ENCODE results near the gene TF.
"Not testable (repeated sequence)": the region's sequence is repeated elsewhere in the genome, so short reads cannot be mapped to it uniquely, and the experiment has no call there.

Gene TF

DNA sequence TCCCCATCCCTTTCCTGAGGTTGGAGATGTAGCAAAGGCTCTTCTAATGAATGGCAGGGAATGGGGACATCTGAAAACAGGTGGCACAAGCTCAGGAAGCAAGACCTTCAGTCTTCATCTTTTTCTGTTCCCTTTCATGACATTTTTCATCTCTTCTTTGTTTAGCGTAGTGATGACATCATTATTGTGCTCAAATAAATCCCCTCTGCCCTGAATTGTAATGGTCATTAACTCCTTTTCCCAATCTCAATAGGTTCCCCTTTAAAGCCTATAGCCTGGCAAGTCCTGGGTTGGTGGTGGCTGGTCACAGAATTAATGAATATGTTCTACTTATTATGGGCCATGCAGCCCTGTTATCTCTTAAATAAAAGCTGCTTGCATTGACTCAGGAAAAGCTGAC lies 21.4 kb downstream of the TF start:
- no peak for DNase-seq

DNA sequence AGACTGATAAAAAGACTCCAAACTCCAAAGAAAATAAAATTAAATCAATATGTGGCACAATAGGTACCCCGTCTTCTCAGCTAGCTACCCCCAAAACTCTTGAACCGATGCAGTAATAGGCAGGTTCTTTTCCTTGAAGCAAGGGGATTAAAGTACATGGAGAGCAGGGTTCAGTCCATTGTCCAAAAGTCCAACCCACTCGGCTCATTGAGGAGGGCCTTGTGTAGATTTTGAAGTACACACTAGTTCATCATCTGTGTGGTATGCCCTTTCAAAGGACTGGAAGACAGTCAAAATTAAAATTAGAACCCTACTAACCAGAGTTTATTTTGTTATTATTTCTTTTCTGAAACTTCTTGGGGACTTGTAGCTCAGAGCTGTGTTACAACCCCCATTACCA lies 23.3 kb downstream of the TF start:
- no peak for DNase-seq

- DNase-seq, result no peak
These were observed 27.5 kb downstream of the TF start for GRCh38 chr3:133773732-133774131.

DNA sequence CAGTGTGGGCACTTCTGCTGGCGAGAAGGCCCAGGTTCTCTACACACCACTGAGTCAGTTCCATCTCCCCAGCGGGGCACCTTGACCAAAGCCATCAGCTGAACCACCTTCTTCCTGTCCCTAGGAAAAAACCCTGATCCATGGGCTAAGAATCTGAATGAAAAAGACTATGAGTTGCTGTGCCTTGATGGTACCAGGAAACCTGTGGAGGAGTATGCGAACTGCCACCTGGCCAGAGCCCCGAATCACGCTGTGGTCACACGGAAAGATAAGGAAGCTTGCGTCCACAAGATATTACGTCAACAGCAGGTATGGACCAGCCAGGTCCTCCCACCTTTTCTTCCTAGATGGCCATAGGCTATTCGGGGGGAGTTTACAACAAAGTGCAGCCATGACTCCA lies 29.1 kb downstream of the TF start:
- DNase-seq, result no peak

DNA sequence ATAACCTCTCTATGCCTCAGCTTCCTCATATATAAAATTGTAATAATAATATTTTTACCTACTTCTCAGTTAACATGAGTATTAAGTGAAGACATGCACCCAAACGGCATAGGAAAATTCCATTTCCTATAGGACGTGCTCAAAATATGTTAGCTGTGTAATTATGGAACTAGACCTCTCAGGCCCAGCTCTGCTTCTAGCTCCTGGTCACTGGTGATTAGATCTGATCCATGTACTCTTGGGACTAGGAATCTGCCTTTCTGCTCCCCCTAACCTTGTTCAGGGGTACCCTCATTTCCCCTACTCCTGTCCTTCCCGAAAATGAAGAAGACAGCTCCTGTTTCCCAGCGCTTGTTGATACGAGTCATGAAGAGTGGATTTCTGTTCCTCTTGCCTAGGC lies 29.6 kb downstream of the TF start:
- DNase-seq, result no peak

DNA sequence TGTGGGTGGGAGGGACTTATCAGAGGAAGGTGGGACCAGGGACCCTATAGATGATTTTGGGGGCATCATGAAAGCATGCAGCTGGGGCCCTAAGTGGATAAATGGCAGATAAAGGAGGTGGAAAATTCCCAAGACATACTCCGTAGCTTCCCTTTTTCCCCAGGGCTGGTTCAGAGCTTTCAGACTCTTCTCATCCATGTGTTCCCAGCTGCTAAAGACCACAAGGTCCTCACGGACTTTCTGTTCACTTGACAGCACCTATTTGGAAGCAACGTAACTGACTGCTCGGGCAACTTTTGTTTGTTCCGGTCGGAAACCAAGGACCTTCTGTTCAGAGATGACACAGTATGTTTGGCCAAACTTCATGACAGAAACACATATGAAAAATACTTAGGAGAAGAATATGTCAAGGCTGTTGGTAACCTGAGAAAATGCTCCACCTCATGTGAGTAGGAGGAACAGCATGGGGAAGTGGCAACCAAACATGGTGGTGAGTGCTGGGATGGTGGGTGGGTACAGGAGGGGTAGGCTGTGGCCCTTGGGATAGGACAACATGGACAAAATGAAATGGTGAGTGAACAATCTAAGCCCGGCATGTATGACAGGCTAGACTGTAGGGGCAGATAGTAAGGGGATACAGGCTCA lies 30.7 kb downstream of the TF start:
- DNase-seq, result no peak

DNA sequence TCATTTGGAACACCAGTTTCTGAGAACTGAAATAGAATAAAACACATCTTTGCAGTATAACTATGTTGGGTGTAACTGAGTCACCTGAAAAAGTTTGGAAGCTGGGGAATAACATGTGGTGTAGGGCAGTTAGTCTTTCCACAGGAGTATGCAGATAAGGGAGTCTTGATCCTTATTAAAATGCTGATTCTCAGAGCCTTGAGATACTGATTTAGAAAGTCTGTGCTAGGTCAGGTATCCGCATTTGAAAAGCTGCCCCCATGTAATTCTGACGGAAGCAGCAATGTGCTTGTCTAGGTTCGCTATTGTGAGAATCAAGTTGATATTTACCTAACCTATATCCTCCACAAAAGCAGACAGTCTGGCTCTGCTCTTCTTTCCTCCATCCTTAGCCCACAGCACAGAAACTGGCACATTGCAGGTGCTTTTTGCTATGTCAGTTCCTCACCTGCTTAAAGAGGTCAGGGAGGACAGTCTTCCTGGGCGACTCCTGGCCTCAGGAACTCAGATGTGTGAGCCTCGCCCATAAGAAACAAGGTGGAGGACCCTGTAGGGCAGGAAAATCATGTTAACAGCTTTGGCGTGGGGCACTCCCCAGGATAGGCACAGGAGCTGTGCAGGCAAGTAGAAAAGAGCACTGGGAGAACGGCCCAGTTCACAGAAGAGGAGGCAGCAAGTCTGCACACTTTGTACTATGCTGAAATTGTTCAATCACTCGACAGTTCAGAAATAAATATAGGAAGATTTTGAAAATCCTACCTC lies 31.8 kb downstream of the TF start:
- no peak for DNase-seq

- no peak for DNase-seq
These were observed 33.5 kb downstream of the TF start for GRCh38 chr3:133779626-133780203.

DNA sequence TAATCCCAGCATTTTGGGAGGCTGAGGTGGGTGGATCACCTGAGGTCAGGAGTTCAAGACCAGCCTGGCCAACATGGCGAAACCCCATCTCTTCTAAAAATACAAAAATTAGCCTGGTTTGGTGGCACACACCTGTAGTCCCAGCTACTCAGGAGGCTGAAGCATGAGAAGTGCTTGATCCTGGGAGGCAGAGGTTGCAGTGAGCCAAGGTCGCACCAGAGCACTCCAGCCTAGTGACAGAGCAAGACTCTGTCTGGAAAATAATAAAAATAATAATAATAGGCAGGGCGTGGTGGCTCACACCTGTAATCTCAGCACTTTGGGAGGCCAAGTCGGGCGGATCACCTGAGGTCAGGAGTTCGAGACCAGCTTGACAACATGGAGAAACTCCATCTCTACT lies 34.6 kb downstream of the TF start:
- not testable (repeated sequence) for DNase-seq

DNA sequence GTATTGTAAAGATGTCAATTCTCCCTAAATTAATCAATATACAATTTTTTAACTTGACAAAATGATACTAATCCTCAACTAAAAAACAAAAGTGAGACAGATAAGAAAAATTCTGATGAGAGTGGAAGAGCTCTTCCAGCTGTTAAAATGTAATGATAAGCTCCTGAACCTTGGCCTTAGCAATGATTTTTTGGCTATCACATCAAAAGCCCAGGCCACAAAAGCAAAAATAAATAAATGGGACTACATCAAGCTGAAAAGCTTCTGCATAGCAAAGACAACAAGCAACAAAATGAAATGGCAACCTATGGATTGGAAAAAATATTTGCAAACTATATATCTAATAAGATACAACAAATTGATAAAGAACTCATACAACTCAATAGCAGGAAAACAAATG lies 35.4 kb downstream of the TF start:
- no peak for DNase-seq

DNA sequence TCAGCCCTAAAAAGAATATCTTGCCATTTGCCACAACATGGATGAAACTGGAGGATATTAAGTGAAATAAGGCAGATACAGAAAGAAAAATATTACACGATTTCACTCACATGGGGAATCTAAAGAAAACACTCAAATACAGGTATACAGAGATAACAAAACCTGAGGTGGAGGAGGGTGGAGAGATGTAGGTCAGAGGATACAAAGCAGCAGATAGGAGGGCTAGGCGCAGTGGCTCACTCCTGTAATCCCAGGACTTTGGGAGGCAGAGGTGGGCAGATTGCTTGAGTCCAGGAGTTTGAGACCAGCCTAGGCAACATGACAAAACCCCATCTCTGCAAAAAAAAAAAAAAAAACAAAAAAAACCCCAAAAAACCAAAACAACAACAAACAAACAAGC lies 36.3 kb downstream of the TF start:
- no peak for DNase-seq

DNA sequence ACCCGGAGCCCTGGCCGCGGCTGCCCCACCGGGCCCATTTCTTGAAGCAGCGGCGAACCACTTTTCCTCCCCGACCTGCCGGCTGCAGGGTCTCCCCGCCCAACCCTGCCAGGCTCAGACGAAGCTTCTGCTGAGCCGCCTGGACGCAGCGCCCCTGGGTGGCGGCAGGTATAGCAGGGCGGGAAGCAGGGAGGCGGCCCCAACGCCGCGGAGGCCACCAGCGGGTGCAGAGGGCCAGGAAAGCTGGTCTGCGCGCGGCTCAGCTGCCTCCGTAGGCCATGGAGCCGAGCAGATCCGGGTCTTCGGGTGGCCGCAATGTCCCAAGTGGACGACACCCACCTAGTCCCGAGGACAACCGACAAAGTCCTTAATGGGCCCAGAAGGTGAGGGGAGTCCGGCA lies 37.6 kb downstream of the TF start:
- DNase-seq, result no peak

GRCh38 chr3:133788024-133788423 lies 41.8 kb downstream of the TF start:
- DNase-seq, result no peak

DNA sequence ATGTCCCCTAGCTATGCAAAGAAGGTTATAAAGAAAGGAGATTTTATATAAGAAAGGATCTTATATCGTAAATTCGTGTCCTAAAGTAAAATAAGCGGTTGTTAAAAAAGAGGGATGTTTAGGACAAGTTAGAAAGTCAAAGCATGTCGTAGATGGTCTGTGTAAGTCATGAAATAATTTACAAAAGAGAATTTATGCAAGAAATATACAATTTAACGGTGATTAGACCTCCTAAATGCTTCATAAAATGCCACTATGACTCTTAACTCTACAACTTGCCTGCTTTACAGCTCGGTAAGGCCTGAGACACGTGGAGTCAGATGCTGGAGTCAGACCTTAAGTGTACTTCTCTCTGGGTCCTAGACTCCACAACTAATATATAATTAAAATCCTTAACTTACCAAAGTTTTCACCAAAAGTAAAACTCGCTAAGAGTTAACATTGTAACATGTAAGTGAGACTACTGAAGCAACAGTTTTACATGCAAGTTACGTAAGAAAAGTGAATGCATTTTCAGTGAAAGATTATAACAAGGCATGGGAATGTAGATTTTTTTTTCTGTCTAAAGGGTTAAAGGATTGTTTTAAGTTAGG lies 46.1 kb downstream of the TF start:
- DNase-seq, result no peak

GRCh38 chr3:133797396-133798105 lies 51.4 kb downstream of the TF start:
- DNase-seq, result no peak

DNA sequence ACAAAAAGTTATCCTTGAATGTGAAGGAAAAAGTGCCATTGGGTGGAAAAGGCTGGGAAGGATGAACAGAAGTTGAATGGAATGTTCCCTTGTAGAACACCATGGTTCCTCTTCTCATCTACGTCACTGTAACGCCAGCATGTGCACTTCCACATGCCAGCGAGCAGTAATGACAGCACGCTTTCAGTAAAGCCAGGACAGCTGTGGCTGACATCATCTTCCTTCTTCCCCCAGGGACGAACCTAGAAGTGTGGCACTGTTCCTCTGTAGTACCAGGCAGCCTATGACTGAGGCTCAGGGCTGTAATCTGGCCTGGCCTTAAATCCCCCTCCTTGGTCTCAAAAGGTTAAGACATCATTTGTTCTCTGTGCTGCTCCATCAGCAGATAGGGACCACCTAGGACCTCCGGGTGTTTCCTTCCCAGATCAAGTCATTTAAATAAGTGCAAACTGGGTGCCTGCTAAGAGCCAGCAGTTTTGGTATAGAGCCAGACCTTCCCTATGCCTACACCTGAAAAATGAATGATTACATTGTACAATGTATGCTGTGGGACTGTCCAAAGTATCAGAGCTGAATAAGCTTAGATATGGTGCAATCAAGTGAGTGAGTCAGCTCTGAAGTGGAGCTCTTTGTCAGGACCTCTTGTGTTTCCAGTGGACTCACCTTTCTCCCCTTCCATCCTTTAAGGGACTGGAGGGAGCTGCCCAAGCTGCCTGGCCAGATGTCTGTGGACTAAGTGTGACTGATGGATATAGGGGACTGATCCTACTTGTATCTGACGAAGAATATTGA lies 53.8 kb downstream of the TF start:
- no peak for DNase-seq

- no peak for DNase-seq
These were observed 57.3 kb downstream of the TF start for GRCh38 chr3:133803469-133803868.

DNA sequence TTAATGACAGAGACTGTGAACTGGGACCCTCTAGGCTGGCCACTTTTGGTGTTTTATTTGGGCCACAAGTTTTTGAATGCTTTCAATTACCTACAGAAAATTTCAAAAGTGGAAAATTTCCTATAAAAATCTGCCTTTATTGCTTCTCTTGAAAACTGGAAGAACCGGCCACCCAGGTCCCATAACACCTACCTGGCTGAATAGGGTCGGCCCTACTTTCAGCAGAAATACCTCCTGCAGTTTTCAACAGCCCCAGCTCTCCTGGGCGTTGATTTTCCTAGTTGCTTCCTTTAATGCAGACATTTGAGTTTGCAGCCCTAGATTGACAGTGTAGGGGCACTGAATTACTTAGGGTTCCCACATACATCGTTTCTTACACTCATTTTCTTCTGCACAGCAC lies 58.7 kb downstream of the TF start:
- no peak for DNase-seq

DNA sequence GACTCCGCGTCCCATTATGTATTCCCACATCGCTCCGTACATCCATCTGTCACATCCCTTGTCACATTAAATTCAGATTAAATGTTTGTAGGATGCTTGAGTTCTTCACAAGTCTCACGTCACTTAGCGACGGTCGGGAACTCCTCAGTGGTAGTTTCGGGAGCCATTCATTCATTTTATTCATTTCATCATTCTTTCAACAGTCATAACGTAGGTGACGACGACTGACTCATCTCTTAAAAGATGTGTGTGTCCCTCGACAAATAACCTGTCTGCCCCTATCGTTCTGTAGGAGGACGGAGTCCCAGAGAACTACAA lies 59.1 kb downstream of the TF start:
- no peak for DNase-seq

DNA sequence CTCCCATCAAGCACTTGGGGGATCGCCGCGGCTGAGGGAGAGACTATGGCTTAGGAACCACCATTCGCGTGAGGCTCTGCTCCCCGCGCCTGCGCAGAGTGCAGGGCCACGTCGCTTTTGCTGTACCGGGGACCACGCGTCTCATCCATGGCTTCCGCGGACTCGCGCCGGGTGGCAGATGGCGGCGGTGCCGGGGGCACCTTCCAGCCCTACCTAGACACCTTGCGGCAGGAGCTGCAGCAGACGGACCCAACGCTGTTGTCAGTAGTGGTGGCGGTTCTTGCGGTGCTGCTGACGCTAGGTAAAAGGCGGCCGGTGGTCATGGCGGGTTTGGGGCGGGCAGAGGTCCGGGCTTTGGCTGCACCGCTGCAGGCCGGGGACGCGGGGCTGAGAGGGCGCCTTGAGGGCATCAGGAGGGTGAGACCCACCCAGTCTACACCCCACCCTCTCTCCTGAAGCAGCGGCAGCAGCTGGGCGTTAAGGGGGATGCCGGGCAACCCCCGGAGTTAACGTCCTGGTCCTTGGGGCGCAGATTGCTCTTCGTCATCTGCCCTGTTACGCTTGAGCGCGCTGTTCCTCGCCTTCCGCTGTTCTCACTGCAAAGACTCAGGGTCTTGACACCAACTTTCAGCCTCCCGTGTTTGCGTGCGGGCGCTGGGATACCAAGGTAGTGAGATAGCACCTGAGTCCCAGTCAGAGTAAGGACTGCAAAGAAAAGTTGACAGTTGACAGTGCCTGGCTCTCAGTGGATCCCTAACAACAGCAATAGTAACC lies 59.7 kb downstream of the TF start, which contains the start of gene SRPRB:
Gene SRPRB, plus strand, starts transcription at position 114 of the 774 bp plus-strand sequence. Its CDS starts 34 bp downstream, at position 148.
- DNase-seq, result peak; percentile 64

- DNase-seq, result no peak
These were observed 66.7 kb downstream of the TF start for GRCh38 chr3:133812872-133813271.

- DNase-seq, result no peak
These were observed 69.2 kb downstream of the TF start for GRCh38 chr3:133815386-133815785.

All from cortex of kidney (tissue), 1 donor.